ACHN (cell line): ENCODE measurements around the gene WNT7B.

Experiments
- DNase-seq: peaks from one replicate; pipeline ENCODE4 v3.0.0-alpha.2; 2015
- in situ Hi-C: cut with HindIII; loops from 2 replicates; pipeline ENCODE4 v1.10.0; 2017; ENCODE audit warnings: low sequenced_read_pairs, low pct_ligation_motif_present, low pct_unique_long_range_greater_than_20kb

WNT7B gene

DNA sequence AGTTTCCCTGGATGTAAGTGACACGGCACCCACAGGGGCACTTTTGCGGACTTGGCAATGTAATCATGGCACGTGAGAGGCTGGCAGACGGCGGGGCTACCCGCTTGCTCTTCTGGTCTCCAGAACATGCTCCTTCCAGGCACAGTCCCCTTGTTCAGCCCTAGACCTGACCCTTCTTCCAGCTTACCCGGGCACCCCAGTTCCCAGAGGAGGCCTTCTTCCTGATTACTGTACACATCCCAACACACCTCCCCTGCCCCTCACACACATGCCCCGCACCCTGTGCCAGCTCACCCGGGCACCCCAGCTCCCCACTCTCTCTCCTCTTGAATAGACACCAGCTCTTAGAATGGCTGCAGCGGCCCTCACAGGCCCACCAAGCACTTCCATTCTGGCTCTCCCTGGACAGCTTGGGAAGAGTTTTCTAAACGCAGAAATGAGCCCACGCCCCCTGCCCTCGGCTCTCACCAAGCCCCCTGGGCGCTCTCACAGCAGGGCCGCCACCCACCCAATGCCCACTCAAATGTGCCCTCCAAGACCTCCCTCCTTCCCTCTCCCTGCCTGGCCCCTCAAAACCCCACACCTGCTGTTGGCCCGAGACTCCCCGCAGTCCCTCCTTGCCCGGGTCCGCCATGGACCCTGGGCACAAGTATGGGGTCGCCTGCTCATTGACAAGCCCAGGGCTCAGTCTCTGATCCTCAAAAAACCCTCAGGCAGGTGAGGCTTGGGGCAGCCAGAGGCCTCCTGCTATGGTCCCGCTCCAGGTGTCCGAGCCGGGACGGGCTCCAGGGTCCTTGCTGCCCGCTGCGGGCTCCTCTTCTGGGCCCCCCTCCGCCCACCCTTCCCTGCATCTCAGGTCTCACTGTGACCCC is 88.5 kb downstream of the WNT7B start:
- DNase-seq: no peak
- in situ Hi-C loops: no loop called here

- in situ Hi-C loops: no loop called here
- DNase-seq: no peak
These were observed 89.5 kb downstream of the WNT7B start for GRCh38 chr22:45887202-45888131.

DNA sequence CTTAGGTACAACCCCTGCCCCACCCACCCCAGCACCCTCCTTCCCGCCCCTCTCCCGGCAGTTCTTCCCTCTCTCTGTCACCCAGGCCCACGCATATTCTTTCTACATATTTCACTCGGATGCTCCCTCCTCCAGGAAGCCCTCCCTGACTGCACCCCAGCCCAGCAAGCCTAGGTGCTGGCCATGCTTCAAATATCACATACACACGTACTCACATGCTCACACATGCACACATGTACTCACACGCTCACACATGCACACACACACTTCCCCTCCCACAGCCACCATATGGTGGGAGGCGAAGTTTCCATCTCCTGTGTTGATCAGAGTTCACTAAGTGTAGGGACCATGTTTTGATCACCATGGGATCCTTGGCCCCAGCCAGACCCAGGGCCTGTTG is 90.4 kb downstream of the WNT7B start:
- in situ Hi-C loops: no loop called here
- DNase-seq: no peak

- no peak for DNase-seq
- in situ Hi-C loops: no loop called here
These were observed 91.0 kb downstream of the WNT7B start for GRCh38 chr22:45885941-45886395.

DNA sequence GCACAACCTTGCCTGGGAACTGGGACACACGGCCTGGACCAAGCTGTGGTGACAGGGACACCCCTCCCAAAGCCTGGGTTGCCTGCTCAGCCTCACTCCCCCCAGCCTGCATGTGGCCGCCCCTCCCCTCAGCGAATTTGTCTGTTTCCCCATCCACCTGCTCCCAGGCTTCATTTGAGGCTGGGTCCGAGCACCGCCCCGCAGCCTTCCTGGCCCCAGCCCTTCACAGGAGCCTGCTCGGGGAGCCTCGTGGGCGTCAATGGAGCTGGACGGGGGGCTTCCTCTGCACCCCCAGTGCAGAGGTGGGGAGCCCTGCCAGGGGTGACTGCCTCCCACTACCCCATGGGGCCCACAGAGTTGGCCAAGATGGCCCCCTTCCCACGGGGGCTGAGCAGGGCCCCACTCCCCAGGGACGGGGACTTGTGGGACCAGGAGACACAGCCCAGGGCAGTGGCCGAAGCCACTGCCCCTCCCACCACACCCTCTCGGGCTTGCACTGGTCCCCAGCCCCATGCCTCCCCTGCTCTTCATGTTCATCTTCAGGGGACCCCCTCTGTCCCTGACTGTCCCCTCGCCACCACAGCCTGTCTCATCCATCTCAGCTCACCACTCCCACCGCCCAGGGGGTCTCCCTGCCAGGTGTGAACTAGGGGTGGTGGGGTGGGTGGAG is 91.7 kb downstream of the WNT7B start:
- in situ Hi-C loops: no loop called here
- DNase-seq: no peak

- DNase-seq: no peak
- in situ Hi-C loops: no loop called here
These were observed 92.5 kb downstream of the WNT7B start for GRCh38 chr22:45884201-45885062.

DNA sequence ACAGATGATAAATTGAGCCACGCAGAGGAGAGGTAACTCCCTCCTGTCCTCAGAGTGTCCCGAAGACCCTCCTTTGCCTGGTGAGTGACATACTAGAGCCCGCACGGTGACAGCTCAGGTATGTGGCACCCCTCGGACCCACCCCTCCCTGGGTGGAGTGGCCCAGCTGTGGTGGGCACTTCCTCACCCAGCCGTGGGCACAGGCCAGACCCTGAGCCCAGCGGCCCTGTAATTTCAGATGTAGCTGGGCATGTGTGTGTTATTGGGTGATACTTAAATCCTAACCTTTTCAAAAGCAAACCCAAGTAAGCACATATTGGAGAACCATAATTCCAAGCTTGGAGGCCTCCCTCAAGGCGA is 93.2 kb downstream of the WNT7B start:
- no peak for DNase-seq
- in situ Hi-C loops: no loop called here

DNA sequence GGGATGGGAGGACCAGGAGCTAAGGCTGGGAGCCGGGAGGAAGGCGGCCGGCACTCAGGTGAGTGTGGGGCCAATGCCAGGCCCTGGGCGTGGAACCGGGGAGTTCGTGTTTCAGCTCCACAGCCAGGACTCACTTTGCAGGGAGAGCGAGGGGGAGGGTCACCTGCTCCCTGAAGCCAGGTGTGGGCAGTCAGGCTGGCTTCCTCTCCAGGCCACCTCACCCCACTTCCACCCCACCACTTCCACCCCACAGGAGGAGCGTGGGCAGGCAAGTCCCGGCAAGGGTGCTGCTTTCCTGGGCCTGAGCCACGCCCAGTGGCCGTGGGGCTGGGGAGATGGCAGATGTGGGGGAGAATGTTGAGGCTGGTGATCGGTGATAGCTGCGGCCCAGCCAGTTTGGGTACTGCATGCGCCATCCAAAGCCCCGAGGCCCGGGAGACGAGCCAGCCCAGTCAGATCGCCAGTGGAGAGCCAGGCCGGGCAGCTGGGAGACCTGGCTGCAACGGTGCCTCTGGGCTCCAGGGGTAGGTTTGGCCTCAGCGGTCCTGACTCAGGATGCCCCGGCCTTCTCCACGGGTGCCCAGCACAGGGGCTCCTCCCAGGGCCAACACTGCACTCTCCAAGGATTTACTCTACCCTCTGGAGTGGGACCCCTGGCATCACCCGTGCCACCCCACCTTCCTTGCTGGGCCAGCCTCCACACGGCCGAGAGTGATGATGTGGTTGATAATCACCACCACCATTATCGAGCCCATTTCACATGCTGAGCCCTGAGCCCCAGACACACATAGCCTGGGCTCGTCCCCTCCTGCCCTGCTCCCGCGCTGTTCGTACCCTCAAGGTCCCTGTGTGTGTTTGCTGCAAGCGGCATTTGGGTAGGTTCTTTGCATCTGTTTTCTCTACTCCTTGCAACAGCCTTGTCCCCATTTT is 93.8 kb downstream of the WNT7B start:
- in situ Hi-C loops: no loop called here
- DNase-seq: no peak

- DNase-seq: no peak
- in situ Hi-C loops: no loop called here
These were observed 95.5 kb downstream of the WNT7B start for GRCh38 chr22:45881524-45881875.

DNA sequence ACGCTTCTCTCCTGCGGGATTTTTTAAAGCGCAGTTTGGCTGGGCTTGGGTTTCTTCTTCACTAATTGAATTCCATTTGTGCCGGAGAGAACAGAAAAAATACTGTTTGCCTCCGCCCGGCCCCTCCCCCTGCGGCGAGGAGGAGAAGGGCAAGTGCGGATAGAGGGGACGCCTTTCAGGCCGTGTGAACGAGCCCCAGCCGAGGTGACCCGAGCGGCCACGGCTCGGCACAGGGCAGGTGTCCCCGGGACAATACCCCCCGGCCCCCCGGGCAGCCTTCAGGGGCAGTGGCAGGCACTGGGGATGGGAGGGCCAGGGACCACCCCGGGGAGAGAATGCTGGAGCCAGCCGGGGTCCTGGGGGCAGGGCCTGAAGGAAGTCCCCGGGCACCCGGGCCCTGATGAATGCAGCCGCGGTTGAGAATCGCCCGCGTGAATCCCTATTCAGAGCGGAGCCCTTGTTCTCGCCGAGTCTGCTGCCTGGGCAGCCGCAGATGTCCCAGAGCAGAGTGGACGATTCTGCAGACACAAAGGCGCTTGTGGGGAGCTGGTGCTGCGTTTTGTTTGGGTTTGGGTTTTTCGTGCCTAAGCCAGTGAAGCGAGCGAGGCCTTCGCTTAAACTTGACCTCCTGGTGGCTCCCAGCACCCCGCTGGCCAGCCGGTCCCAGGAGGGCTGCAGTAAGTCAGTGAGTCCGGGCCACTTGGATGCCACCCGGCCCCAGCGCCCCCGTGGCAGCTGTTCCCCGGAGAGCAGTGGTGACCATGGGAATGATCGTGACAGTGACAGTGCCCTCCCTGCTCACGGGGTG is 96.0 kb downstream of the WNT7B start:
- in situ Hi-C loops: no loop called here
- no peak for DNase-seq

DNA sequence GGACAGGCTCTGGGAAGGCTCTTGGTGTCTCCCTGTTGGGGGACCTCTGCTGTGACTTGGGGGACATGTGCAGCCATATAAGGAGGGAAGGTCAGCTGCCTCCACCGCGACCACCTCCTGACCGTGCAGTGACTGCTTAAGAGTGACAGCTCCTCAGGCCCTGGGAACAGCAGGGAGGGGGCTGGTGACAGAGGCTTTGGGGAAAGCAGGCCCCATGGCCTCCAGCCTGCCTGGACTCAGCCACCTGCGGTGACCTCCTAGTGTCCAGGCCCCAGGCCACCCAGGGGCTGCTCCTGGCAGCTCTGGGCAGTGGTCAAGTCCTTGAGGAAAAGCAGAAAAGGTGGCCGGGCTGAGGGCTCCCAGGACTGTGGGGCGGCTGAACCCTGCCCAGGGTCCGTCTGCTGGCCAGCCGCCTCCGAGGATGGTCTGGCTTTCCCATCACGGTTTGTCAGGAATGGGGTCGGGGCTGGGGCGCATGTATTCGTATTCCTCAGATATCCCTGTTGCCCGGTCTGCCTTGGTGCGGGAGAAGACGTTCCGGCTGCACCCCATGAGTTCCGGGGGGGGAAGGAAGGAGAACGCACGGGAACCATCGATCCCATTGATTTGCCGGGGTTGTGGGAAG is 96.8 kb downstream of the WNT7B start:
- in situ Hi-C loops: no loop called here
- DNase-seq: no peak

DNA sequence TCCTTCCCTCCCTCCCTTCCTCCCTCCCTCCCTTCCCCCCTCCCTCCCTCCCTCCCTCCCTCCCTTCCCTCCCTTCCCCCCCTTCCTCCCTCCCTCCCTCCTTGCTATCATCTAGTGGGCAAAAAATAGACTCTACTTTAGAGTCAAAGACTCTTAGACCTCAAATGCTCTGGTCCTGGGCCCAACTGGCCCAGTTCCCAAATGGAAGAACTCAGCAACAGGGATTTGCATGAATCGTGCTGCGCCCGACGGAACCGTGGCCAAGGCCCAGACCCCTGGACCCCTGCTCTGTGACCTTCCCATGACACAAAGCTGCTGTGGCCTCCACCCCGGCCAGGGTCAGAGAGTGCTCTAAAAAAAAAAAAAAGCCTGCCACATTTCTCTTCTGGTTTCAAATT is 97.4 kb downstream of the WNT7B start:
- DNase-seq: no peak
- in situ Hi-C loops: no loop called here

- in situ Hi-C loops: no loop called here
- DNase-seq: no peak
These were observed 97.9 kb downstream of the WNT7B start for GRCh38 chr22:45878901-45879551.

DNA sequence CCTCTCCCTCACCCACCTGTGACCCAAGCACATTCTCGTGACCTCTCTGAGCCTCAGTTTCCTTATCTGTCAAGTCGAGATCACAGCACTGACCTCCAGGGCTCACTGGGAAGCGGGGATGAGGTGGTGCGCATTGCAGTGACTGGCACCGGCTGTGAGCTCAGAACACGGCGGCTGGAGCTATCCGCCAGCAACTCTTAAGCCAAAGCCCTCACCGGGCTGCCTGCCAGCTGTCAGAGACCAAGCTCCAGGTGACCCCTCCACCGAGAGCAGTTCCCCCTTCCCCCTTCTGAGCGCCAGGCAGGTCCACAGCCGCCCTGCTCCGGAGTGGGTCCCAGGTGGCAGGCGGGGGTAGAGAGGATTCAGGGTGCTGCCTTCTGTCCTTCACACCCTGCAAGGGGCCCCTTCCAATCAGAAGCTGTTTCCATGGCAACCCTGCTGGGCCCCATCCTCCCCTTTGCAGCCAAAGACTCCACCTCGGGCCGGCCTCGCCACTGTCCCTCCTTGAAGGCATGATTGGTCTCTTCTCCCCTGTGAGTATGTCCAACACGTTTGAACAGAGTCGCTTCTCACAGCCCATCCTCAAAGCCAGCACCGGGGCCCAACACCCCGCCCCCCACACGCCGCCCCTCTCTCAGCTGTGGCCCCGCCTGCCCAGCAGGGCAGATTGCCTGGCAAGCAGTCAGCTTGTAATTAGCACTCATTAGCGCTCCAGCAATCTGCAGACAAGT is 98.7 kb downstream of the WNT7B start:
- DNase-seq: no peak
- in situ Hi-C loops: no loop called here

- in situ Hi-C loops: no loop called here
These were observed 99.3 kb downstream of the WNT7B start for GRCh38 chr22:45877651-45878050.

More at GRCh38 chr22:45877651-45878050, 99.3 kb downstream of the WNT7B start:
- no peak for DNase-seq
